Fibroblast of lung (primary cell): ENCODE results near the gene CHD6. TPM values are rescaled to one million over a fixed set of nuclear protein-coding genes. Genes with fewer than 3 reads are reported as not detected.
A peak's percentile ranks its signal among the peaks of the same experiment; 100 is the strongest.

Experiments used
- DNase-seq, 2 donors: peaks; one replicate each; pipeline versions ENCODE4 v3.0.0 to v3.0.0-alpha.2; 2010; ENCODE audit warnings: low read depth in 2 of 2
- H2AFZ ChIP-seq: 2 replicates; pipeline ENCODE4 v1.5.1; 2012; ENCODE audit warnings: low read length, control low read depth, inconsistent platforms
- H3K27ac ChIP-seq: 2 replicates; pipeline ENCODE4 v1.5.1; 2011; ENCODE audit warnings: low read length, control low read depth; ENCODE audit not compliant: insufficient read depth
- H3K27me3 ChIP-seq: 2 replicates; pipeline ENCODE4 v1.5.1; 2011; ENCODE audit warnings: mild to moderate bottlenecking, low read length; ENCODE audit not compliant: control insufficient read depth, insufficient read depth
- H3K36me3 ChIP-seq: 2 replicates; pipeline ENCODE4 v1.5.1; 2011; ENCODE audit warnings: low read length; ENCODE audit not compliant: control insufficient read depth, insufficient read depth
- H3K4me1 ChIP-seq: 2 replicates; pipeline ENCODE4 v1.5.1; 2011; ENCODE audit warnings: low read length; ENCODE audit not compliant: control insufficient read depth, insufficient read depth; ENCODE audit errors: extremely low read depth
- H3K4me2 ChIP-seq: 2 replicates; pipeline ENCODE4 v1.5.1; 2011; ENCODE audit warnings: low read length, control low read depth; ENCODE audit not compliant: insufficient read depth; ENCODE audit errors: extremely low read depth
- H3K4me3 ChIP-seq, 4 experiments: fragments of 200-600 bp in 1 of 4; sonication (generic) in 1 of 4; replicated peaks in 1 of 4; 2 replicates each; pipeline ENCODE4 v1.5.1; 2011 to 2016; ENCODE audit warnings: low read length in 4 of 4, low read depth in 3 of 4, mild to moderate bottlenecking in 3 of 4, control low read depth in 2 of 4, inconsistent platforms in 1 of 4, mixed read lengths in 1 of 4; ENCODE audit not compliant: insufficient read depth in 1 of 4; ENCODE audit errors: control extremely low read depth in 1 of 4
- H3K79me2 ChIP-seq: 2 replicates; pipeline ENCODE4 v1.5.1; 2012; ENCODE audit warnings: mild to moderate bottlenecking, low read length, inconsistent platforms; ENCODE audit not compliant: control insufficient read depth, insufficient read depth
- H3K9ac ChIP-seq: 2 replicates; pipeline ENCODE4 v1.5.1; 2011; ENCODE audit warnings: mild to moderate bottlenecking, low read length, control low read depth; ENCODE audit not compliant: insufficient read depth
- H3K9me3 ChIP-seq: 2 replicates; pipeline ENCODE4 v1.5.1; 2012; ENCODE audit warnings: low read depth, low read length; ENCODE audit not compliant: control insufficient read depth, insufficient read depth
- H4K20me1 ChIP-seq: 2 replicates; pipeline ENCODE4 v1.5.1; 2011; ENCODE audit warnings: low read length; ENCODE audit not compliant: control insufficient read depth, insufficient read depth; ENCODE audit errors: extremely low read depth
- EZH2 ChIP-seq: IDR thresholded peaks from 2 replicates; pipeline ENCODE4 v1.5.1; 2012; ENCODE audit warnings: low read length, control low read depth, mild to moderate bottlenecking; ENCODE audit errors: missing control alignments
- polyA plus RNA-seq, 2 donors: library from polyadenylated mRNA; depleted of rRNA in 1 of 2; stranded (reverse) in 1 of 2; unstranded in 1 of 2; fragments of >200 nt; gene quantifications; 2 replicates each; pipeline ENCODE4 v1.2.1, GENCODE V29; 2011 to 2012; ENCODE audit warnings: missing spikeins in 1 of 2
- total RNA-seq: library from RNA; depleted of rRNA; stranded (reverse); fragments of >200 nt; gene quantifications from 2 replicates; pipeline ENCODE4 v1.2.1, GENCODE V29; 2014
- TF ChIP-seq, protein P1 (sequence below), 2 donors: IDR thresholded peaks in 1 of 2; conservative IDR thresholded peaks in 1 of 2; 1 replicate in 1 of 2; 2 replicates in 1 of 2; pipeline ENCODE4 v1.5.1; 2011 to 2012; ENCODE audit warnings: low read length in 2 of 2, control low read depth in 1 of 2, inconsistent platforms in 1 of 2, low read depth in 1 of 2, mild to moderate bottlenecking in 1 of 2

Gene CHD6
- total and polyA plus RNA-seq, 2 donors (not counting 1 experiment from before 2014, with no cell fraction given) = 13.4 to 25.9 TPM

DNA sequence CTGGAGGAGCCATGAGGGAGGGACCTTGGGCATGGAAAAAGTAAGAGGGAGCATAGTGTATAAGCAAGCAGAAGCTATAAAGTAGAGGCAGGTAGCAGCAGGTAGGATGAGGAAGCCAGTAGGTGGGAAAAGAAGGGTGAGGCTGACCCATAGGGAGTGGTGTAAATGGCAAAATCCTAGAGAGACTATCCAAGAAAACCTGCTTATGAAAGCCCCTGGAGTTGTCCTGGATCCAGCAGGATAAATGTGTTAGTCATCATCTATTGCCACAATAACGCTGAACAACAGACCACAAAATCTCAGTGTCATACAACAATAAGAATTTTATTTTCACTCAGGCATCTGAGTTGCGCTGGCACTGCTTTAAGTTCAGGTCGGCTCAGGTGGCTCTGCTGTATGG is 30.2 kb downstream of the CHD6 start:
- Histone ChIP-seq H3K36me3 (no peaks in the 10 kb centered on the region), H3K27ac (no peak overlapping the region), H3K4me3 (no peak overlapping the region), H2AFZ (no peak overlapping the region), H3K4me2 (no peak overlapping the region), H3K9me3 (no peaks in the 10 kb centered on the region), H3K9ac (no peak overlapping the region), H3K27me3 (no peaks in the 10 kb centered on the region), H4K20me1 (no peaks in the 10 kb centered on the region), H3K79me2 (peaks cover 2% of the 10 kb centered on the region), H3K4me1 (no peaks in the 10 kb centered on the region)
- TF ChIP-seq, protein P1, sequence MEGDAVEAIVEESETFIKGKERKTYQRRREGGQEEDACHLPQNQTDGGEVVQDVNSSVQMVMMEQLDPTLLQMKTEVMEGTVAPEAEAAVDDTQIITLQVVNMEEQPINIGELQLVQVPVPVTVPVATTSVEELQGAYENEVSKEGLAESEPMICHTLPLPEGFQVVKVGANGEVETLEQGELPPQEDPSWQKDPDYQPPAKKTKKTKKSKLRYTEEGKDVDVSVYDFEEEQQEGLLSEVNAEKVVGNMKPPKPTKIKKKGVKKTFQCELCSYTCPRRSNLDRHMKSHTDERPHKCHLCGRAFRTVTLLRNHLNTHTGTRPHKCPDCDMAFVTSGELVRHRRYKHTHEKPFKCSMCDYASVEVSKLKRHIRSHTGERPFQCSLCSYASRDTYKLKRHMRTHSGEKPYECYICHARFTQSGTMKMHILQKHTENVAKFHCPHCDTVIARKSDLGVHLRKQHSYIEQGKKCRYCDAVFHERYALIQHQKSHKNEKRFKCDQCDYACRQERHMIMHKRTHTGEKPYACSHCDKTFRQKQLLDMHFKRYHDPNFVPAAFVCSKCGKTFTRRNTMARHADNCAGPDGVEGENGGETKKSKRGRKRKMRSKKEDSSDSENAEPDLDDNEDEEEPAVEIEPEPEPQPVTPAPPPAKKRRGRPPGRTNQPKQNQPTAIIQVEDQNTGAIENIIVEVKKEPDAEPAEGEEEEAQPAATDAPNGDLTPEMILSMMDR (conservative IDR thresholded peaks at IDR 0.05 in 1 of 2, IDR thresholded peaks at IDR 0.05 in 1 of 2; ENCODE audit: low read depth in 1 of 2, low read length in 2 of 2) = no peak
- TF ChIP-seq EZH2 = no peak
- peak; percentile 62 to 89 for DNase-seq

DNA sequence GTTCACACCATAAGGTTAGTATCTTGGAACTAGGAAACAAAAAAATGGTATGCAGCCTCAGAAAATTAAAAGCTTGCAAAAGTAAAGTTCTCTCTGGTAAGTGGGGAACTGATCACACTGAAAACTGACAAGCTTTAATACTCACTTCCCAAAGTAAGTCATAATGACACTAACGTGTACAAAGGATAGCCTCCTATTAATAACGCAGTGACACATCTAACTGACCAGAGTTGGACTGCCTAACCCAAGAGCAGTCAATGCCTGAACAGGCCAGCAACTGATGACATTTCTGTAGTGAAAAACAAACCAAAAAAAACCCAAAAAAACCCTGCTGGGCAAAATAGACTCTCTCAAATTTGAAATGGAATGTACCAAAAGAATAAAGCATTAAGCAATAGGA is 30.7 kb downstream of the CHD6 start:
- no peak overlapping the region for H2AFZ ChIP-seq
- H3K4me3 ChIP-seq = no peak overlapping the region
- peak in 1 of 2 donors; percentile 35 for DNase-seq
- no peaks in the 10 kb centered on the region for H3K9me3 ChIP-seq
- no peaks in the 10 kb centered on the region for H3K27me3 ChIP-seq
- no peaks in the 10 kb centered on the region for H4K20me1 ChIP-seq
- TF ChIP-seq EZH2 = no peak
- TF ChIP-seq, protein P1 (conservative IDR thresholded peaks at IDR 0.05 in 1 of 2, IDR thresholded peaks at IDR 0.05 in 1 of 2; ENCODE audit: low read depth in 1 of 2, low read length in 2 of 2) = no peak
- H3K79me2 ChIP-seq = peaks cover 2% of the 10 kb centered on the region
- no peak overlapping the region for H3K9ac ChIP-seq
- H3K36me3 ChIP-seq = no peaks in the 10 kb centered on the region
- H3K27ac ChIP-seq = no peak overlapping the region
- no peak overlapping the region for H3K4me2 ChIP-seq
- no peaks in the 10 kb centered on the region for H3K4me1 ChIP-seq

GRCh38 chr20:41586772-41587171 is 31.4 kb downstream of the CHD6 start:
- H3K4me1 ChIP-seq = no peaks in the 10 kb centered on the region
- H3K79me2 ChIP-seq = peaks cover 2% of the 10 kb centered on the region
- H3K27ac ChIP-seq = no peak overlapping the region
- no peak overlapping the region for H2AFZ ChIP-seq
- no peaks in the 10 kb centered on the region for H3K9me3 ChIP-seq
- H3K36me3 ChIP-seq = no peaks in the 10 kb centered on the region
- TF ChIP-seq, protein P1 (conservative IDR thresholded peaks at IDR 0.05 in 1 of 2, IDR thresholded peaks at IDR 0.05 in 1 of 2; ENCODE audit: low read depth in 1 of 2, low read length in 2 of 2) = no peak
- no peak for TF ChIP-seq EZH2
- H3K9ac ChIP-seq = no peak overlapping the region
- no peaks in the 10 kb centered on the region for H3K27me3 ChIP-seq
- H3K4me2 ChIP-seq = no peak overlapping the region
- DNase-seq = no peak
- no peaks in the 10 kb centered on the region for H4K20me1 ChIP-seq
- no peak overlapping the region for H3K4me3 ChIP-seq
